NCI-H2171 treated with DMSO at 0.1 percent for 48 hours (cell line): ENCODE results near the gene TNFAIP6.

Experiments
- DNase-seq: peaks from one replicate; lab custom pipeline; 2025; lab: John Stamatoyannopoulos, UW

The TNFAIP6 gene

DNA sequence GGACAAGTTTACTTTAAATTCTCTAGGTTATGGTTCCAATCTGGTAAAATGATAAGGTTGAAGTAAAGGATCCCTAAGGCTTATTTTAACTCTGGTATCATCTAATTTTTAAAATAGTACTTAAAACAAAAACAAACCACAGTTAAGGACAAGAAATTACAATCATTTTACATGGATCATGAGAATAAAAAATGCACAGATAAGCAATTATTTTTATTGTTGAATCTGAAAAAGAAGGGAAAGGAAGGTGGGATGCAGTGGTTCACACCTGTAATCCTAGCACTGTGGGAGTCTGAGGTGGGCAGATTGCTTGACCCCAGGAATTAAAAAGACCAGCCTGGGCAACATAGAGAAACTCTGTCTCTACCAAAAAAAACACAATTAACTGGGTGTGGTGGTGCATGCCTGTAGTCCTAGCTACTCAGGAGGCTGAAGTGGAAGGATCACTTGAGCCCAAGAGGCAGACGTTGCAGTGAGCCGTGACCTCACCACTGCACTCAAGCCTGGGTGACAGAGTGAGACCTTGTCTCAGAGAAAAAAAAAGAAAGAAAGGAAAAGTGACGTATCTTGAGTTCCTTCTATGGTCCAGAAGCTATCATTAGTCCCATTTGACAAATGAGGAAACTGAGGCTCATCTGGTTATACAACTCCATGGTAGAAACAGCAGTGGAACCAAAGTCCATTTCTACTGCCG, 2.5 kb downstream of the TNFAIP6 start:
- DNase-seq: no peak

DNA sequence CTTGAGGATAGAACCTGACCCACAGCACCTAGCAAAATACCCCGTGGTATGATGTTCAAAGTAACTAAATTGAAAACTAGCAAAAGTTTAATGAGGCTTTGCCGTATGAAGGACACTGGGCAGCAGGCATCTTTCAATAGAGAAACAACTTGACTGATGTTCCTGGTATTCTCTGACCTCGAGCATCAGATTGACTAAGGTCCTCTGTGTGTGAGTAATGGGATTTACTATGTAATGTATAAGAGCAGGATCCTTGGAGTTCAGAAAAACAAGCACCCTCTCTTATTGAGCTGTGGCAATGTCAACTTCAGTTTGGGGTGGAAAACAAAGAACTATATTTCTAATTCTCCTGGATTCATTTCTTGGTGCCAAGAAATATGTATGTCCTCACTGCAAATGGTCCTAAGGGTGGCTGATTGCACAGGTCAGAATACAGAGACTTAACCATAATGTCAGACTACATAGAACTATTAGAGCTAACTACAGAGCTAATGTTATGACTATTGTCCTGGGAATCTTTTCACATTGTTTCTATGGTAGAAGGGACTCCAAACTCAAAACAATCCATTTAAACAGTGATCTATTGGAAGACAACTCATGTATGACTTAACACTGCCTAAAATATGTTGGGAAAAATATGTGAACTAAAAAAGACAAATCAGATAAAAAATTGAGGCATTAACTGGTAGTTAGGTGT, 4.4 kb downstream of the TNFAIP6 start:
- DNase-seq: no peak

DNA sequence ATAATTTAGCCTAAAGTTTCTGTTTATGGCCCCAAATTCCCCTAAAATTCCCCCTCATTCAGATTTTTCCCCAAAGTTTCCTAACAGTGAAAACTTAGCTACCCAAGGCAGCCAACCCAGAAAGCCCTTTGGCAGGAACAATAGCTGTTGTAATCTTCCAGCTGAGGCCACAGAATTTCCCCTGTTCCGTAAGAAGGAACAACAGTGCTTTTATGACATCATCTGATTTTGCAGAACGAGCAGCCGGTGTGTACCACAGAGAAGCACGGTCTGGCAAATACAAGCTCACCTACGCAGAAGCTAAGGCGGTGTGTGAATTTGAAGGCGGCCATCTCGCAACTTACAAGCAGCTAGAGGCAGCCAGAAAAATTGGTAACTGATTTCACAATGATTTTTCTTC, 6.3 kb downstream of the TNFAIP6 start:
- no peak for DNase-seq

DNA sequence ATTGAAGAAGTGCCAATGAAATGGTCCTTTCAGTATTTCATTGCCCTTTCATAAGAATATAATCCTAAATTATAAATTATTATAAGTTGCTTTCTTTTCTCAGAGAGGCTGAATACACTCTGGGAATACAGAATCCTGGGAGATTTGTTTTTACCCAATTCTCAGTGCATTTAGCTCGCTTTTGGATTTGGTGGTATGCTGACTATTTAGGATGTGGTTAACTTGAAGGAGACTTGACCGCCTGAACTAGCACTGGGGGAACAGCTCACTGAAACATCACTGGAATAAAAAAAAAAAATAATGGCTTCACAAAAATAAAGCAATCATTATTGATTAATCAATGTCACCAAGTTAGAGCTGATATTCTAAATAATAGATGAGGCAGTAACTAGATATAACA, 10.2 kb downstream of the TNFAIP6 start:
- no peak for DNase-seq

DNA sequence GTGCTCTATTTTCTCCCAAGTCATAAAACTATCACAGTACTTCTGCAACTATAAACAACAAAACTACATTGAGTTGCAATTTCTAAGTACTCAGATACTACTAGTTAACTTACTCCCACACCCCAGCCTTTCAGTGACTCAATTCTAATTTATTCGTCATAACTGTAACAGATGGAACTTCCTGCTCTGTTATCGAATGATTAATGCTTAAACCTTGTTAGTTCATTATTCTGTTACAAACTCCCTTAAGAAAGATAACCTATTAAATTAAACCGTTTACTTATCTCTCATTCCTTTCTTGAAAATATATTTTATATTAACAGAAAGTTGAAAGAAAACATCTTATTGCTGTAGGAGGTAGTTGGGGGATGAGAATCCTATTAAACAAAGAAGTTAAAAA, 17.0 kb downstream of the TNFAIP6 start:
- DNase-seq: no peak

DNA sequence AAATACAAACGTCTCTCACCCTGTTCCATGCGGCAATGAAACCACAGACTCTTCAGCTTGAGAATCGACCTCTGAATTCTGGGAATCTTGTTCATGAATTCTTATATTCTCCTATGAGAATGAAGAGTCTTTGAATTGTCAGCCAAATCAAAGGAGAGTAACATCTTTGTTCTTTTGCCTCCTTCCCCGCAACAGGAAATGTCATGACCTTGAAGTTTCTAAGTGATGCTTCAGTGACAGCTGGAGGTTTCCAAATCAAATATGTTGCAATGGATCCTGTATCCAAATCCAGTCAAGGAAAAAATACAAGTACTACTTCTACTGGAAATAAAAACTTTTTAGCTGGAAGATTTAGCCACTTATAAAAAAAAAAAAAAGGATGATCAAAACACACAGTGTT, 21.8 kb downstream of the TNFAIP6 start:
- DNase-seq: no peak

DNA sequence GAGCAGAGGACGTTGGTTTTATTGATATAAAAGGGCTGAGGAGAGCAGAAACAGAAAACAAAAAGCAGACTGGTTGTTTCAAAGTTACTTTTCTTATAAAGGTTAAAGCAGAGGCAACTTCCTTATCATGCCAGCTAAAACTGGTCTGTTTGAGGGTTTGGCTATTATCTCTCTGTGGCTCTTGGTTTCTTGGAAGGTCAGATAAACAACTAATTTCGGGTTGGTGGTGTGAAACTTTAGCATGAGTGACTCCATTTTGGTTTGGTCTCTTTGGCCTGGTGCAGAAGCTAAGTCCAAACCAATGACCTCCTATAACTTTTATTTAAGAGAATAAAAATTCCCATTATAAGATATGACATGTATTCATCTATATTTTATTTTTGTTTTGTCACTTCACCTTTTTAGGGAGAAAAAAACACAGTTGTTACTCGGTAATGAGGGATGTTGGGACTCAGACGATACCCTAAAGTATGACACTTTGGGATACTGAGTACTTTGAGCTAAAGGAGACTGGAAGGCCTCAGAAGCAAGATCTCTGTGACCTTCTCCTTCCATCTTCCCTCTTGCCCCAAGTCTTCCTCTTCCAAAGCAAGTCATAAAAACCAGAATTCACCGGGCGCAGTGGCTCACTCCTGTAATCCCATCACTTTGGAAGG, 23.3 kb downstream of the TNFAIP6 start:
- no peak for DNase-seq

DNA sequence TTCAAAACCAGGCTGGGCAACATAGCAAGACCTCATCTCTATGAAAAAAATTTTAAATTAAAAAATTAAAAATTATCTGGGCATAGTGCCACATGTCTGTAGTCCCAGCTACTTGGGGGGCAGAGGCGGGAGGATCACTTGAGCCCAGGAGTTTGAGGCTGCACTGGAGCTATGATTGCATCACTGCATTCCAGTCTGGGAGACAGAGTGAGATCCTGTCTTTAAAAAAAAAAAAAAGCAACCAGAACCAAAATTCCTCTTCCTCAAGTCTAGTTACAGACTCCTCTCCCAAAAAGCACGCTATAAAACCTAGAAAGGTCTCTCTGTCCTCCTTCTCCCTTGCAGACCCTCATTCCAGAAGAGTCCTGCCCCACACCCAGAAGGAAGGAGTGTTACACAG, 23.9 kb downstream of the TNFAIP6 start:
- DNase-seq: no peak

DNA sequence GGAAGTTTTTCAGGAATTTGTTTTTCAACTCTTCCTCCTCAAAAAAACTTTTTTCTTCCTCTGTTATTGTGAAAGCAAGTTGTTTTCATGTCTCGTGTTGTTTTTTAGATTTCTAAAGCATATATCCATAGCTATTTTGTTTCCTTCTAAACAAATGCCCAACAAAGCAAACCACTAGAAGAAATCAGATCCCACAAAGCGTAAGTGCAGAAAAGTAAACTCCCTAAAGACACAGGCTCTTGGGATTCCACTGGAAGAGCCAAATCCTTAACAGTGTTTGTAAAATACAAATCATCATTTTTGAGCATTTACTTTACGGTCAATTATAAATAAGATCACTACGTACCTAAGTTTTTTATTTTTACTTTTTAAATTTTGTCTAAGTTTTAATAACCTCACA, 30.6 kb downstream of the TNFAIP6 start:
- DNase-seq: no peak

DNA sequence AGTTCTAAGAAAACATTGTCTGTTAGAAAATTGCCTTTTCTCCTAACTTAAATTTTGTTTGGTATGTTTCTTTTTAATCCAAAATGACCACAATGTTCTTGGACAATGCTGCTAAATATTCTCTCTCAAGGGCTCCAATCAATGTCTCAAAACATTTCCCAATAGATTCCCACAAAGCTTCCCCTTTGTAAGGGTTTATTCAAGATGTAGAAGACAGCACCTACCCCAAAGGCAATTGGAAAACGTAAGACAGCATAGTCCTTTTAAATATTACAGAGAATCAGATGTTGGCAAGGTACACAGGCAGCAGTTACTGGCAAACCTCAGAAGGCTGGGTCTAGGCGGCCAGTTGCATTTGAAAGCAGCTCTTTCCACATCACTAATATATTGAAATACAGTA, 34.0 kb downstream of the TNFAIP6 start:
- DNase-seq: no peak

DNA sequence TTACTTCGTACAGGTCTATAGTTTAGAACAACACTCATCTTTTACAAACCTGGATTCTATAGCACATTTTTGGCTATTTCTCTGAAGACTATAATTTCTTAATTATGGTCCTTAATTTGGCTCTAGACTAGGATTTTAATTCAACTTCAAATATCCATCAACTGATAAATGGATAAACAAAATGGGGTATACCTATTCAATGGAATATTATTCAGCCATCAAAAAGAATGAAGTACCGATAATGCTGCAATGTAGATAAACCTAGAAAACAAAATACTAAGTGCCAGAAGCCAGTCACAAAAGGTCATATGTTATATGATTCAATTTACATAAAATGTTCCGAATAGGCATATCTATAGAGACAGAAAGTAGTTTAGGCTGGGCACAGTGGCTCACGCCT, 37.1 kb downstream of the TNFAIP6 start:
- DNase-seq: no peak

DNA sequence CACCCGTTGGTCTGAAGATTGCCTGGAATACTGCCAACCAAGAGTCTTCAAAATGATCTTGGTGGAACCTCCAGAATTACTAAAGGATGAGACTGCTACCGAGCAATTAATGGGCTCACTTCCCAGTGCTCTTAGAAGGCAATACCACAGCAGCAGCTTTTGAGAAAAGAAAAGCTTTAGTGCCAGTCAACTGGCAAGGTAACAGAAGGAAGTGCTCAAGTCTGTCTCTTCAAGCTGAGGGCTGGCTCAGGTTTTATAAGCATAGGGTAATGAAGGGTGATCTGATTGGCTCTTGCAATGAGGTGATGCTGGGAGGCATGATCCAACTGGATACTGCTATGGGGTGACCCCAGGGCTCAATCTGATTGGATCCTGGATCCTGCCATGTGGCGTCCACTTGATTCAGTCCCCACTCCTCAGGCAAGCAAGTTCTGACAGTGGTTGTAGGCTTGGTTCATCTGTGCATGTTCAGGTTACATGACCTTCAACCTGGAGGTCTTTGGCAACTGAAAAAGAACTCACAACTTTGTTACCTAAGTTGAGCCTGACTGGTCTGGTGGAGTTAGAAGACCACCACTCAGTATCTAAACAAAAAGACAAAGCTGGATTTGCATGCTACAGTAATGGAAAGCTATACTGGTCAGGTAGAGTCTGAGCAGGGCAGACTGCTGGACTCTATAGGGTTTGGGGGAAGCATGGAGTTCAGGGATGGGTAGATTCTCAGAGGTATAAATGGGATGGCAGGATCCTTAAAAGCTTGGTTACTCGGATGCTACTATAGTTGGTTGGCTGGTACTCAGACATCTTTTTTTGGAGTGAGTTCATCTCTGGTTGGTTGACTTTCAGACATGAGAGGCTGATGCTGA, 38.4 kb downstream of the TNFAIP6 start:
- peak; percentile 26 for DNase-seq

DNA sequence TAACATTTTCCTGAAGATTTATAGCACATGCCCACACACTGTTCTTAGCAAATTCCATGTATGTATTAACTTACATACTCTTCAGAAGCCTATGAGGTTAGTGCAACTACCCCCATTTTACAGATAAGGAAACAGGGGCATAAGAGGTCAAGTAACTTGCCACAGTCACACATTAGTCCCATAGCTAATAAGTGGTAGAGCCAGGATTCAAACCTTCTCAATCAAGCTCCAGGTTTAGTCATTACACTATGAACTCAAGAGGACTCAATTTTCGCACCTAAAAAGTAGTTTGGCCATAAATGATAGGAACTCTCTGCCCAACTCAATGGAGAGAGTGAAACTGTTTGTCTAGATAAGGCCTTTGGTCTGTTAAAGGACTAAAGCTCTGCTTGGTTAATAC, 42.6 kb downstream of the TNFAIP6 start:
- no peak for DNase-seq

DNA sequence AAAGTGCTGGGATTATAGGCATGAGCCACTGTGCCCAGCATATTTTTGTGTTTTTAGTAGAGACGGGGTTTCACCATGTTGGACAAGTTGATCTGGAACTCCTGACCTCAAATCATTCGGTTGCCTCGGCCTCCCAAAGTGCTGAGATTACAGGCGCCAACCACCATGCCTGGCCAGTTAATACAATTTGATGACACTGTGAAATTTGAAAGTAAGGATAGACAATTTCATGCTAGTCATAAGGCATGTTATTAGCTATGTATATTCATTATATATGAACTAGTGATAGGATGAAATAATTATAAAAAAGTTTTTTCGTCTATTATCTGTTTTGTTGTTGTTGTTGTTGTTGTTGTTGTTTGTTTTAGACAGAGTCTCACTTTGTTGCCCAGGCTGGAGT, 43.8 kb downstream of the TNFAIP6 start:
- no peak for DNase-seq

DNA sequence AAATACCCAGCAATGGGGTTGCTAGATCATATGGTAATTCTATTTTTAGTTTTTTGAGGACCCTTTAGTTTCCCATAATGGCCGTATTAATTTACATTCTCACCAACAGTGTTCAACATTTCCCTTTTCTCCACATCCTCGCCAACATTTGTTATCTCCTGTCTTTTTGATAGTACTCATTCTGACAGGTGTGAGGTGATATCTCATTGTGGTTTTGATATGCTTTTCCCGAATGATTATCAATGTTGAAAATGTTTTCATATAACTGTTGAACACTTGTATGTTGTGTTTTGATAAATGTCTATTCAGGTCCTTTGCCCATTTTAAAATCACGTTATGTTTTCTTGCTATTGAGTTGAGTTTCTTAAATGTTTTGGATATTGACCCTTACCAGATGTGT, 46.5 kb downstream of the TNFAIP6 start:
- DNase-seq: no peak

DNA sequence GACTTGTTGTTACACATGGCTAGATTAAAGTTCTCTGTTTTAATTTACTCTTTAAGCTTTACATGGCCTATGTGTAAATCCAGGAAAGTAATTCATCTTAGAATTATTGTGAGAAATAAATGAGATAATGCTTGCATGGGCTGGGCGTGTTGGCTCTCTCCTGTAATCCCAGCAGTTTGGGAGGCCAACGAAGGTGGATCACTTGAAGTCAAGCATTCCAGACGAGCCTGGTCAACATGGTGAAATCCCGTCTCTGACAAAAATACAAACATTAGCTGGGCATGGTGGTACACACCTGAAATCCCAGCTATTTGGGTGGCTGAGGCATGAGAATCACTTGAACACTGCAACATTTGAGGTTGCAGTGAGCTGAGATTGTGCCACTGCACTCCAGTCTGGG, 48.0 kb downstream of the TNFAIP6 start:
- DNase-seq: no peak

DNA sequence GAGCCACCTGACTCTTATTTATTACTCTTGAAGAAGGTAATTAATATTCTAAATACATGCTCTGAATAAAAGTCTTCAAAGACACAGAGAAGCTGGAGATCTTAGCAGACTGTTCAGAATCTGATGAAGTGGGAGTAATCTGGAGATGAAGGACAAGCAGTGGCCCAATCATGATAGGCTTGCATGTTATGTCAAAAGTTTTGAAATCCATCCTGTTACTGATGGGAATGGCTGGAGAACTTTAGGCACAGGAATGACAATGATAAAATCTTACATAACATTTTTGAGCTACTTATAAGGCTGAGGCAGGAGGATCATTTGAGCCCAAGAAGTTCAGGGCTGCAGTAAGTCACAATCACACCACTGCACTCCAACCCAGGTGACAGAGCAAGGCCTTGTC, 49.9 kb downstream of the TNFAIP6 start:
- no peak for DNase-seq

DNA sequence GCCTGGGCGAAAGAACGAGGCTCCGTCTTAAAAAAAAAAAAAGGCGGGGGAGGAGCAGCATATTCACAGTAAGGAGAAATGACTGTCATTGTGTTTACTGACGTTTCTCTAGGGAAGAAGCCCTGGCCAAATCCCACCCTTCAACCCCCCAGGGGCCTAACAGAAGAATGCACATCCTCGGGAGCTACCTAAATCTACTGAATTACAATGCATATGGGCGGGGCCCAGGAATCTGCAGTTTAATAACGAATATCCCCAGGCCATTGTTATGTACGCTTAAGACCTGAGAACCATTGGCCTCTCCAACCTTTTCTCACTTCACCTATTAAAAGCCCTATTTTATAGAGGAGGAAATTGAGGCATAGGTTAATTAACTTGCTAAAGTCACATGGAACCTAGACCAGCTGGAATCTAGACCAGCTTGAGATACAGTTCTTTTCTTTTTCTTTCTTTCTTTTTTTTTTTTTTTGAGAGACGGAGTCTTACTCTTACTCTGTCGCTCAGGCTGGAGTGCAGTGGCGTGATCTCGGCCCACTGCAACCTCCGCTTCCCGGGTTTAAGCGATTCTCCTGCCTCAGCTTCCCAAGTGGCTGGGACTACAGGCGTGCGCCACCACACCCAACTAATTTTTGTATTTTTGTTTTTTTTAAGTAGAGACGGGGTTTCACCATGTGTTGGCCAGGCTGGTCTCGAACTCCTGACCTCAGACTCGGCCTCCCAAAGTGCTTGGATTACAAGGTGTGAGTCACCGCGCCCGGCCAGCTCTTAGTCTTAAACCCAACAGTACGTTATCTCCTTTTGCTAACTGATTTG, 51.6 kb downstream of the TNFAIP6 start:
- DNase-seq: no peak

DNA sequence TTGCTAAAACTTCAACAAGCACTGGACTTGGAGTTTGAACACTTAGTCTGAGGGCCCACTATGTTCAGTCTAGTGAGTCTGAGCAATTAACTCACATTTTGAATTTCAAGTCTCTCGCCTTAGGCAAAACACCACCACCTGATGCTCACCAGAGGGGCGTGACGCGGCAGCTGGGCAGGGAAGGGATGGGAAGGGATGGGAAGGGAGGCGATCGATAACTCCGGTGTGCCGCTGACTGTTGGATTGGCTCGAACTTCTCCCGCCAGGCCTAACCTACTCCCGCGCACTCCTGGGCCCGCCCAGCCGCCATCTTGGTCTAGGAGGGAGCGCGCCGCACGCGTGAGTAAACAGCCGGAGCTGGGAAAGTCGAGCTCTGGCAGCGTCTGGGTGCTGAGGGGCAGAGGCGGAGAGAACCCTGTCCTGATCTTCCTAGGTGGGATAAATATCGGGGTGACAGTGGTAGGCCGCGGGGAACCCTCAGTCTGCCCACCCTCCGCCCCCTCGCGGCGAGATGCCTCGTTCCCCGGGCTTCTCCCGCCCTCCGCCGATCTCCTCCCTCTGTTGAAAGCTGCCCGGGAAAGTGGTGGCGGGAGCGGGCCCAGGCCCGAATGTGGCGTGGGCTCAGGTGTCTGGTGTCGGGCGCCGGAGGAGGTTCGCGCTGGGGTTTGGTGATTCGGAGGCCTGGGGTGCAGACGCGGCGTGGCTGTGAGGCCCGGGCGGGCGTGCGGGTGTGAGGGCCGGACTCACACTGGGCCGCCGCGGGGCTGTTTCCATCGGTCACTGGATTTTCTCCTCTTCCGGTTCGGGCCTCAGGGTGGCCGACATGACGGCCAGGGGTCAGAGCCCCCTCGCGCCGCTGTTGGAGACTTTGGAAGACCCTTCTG, 52.5 kb downstream of the TNFAIP6 start, which contains the start of gene RIF1:
Gene RIF1, plus strand, starts transcription at position 302 of the 884 bp plus-strand sequence. Its CDS starts 522 bp downstream, at position 824.
- DNase-seq: peak; percentile 96

DNA sequence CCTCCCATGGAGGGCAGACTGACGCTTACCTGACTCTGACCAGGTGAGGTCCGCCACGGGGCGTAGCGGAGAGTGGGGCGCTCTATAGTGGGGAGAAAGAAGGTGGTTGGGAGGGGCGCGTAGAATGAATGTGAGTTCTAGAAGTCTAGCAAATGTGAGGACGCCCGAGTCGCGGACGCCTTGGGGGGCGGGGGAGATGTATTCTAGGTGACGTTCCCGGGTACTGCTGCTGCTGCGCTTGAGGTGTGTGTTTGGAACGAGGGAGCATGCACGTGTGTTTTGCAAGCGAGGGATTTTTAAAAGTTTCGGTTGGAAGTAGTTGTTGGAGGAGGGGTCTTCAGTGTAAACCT, 53.1 kb downstream of the TNFAIP6 start:
- peak; percentile 60 for DNase-seq

DNA sequence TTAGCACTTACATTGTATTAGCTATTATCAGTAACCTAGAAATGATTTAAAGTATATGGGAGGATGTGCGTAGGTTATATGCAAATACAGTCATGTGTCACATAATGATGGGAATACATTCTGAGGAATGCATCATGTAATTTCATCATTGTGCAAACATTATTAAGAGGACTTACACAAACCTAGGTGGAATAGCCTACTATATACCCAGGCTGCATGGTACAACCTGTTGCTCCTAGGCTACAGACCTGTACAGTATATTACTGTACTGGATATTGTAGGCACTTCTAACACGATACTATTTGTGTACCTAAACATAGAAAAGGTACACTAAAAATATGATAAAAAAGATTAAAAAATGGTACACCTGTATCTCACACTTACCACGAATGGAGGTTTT, 60.3 kb downstream of the TNFAIP6 start:
- no peak for DNase-seq
